ENCODE data around the gene MYL6B. TPM values are rescaled to one million over a fixed set of nuclear protein-coding genes. Genes with fewer than 3 reads are reported as not detected.

MYL6B gene
- total RNA-seq, 1 donor from 2014 or later: 27.4 TPM

GRCh38 chr12:56151672-56152131 is 685 bp upstream of the MYL6B start:
- peak; percentile 63 for TF ChIP-seq CTCF (IDR thresholded peaks at IDR 0.05; ENCODE audit: insufficient read depth, low read length, severe bottlenecking)
- no peaks in the 10 kb centered on the region for H3K36me3 ChIP-seq (ENCODE audit: control insufficient read depth, insufficient read depth, low read length)
- H3K4me3 ChIP-seq (ENCODE audit: low read depth, low read length): peak overlapping the region; percentile 48
- H3K27me3 ChIP-seq (ENCODE audit: control insufficient read depth, insufficient read depth, low read length): no peaks in the 10 kb centered on the region
- FAIRE-seq: no peak
- peak; percentile 47 for DNase-seq (ENCODE audit: low read depth)

GRCh38 chr12:56152756-56153677 is 630 bp downstream of the MYL6B start:
- H3K36me3 ChIP-seq (ENCODE audit: control insufficient read depth, insufficient read depth, low read length): no peaks in the 10 kb centered on the region
- no peaks in the 10 kb centered on the region for H3K27me3 ChIP-seq (ENCODE audit: control insufficient read depth, insufficient read depth, low read length)
- FAIRE-seq (no peak), DNase-seq (ENCODE audit: low read depth) (no peak)
- TF ChIP-seq CTCF (IDR thresholded peaks at IDR 0.05; ENCODE audit: insufficient read depth, low read length, severe bottlenecking): no peak
- peak overlapping the region; percentile 48 for H3K4me3 ChIP-seq (ENCODE audit: low read depth, low read length)

- DNase-seq (ENCODE audit: low read depth) (no peak), FAIRE-seq (no peak)
- Histone ChIP-seq H3K4me3 (ENCODE audit: low read depth, low read length) (no peak overlapping the region), H3K27me3 (ENCODE audit: control insufficient read depth, insufficient read depth, low read length) (no peaks in the 10 kb centered on the region), H3K36me3 (ENCODE audit: control insufficient read depth, insufficient read depth, low read length) (no peaks in the 10 kb centered on the region)
- no peak for TF ChIP-seq CTCF (IDR thresholded peaks at IDR 0.05; ENCODE audit: insufficient read depth, low read length, severe bottlenecking)
Observed at GRCh38 chr12:56153678-56154065, 1.3 kb downstream of the MYL6B start.

GRCh38 chr12:56154246-56154771 is 1.9 kb downstream of the MYL6B start:
- FAIRE-seq: no peak
- H3K36me3 ChIP-seq (ENCODE audit: control insufficient read depth, insufficient read depth, low read length): no peaks in the 10 kb centered on the region
- DNase-seq (ENCODE audit: low read depth): no peak
- H3K27me3 ChIP-seq (ENCODE audit: control insufficient read depth, insufficient read depth, low read length): no peaks in the 10 kb centered on the region
- H3K4me3 ChIP-seq (ENCODE audit: low read depth, low read length): no peak overlapping the region
- no peak for TF ChIP-seq CTCF (IDR thresholded peaks at IDR 0.05; ENCODE audit: insufficient read depth, low read length, severe bottlenecking)

GRCh38 chr12:56154818-56155217 is 2.4 kb downstream of the MYL6B start:
- Histone ChIP-seq H3K27me3 (ENCODE audit: control insufficient read depth, insufficient read depth, low read length) (no peaks in the 10 kb centered on the region), H3K4me3 (ENCODE audit: low read depth, low read length) (no peak overlapping the region), H3K36me3 (ENCODE audit: control insufficient read depth, insufficient read depth, low read length) (peaks cover 2% of the 10 kb centered on the region)
- FAIRE-seq (no peak), DNase-seq (ENCODE audit: low read depth) (no peak)
- no peak for TF ChIP-seq CTCF (IDR thresholded peaks at IDR 0.05; ENCODE audit: insufficient read depth, low read length, severe bottlenecking)
